Measurements from ENCODE around the gene RGS11.
A peak's percentile ranks its signal among the peaks of the same experiment; 100 is the strongest.

RGS11 gene

GRCh38 chr16:275786-276232, at the start of gene RGS11:
Gene RGS11 (minus strand): TSS chr16:275944. CDS start chr16:275911, 33 bp downstream.
- no peak for DNase-seq

GRCh38 chr16:324451-325334, 48.9 kb upstream of the RGS11 start:
- peak; percentile 63 for DNase-seq

DNA sequence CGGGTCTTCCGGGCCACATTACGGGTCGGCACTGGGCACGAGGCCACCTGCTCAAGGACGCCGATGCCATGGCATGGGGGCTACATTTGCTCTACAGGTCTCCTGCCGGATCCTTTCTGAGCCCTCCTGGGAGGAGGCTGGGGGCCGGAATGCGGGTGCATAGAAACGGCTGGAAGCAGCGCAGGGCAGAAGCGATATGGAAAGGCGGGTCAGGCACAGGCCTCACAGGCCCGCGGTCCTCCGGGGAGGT, 48.4 kb upstream of the RGS11 start:
- no peak for DNase-seq

DNA sequence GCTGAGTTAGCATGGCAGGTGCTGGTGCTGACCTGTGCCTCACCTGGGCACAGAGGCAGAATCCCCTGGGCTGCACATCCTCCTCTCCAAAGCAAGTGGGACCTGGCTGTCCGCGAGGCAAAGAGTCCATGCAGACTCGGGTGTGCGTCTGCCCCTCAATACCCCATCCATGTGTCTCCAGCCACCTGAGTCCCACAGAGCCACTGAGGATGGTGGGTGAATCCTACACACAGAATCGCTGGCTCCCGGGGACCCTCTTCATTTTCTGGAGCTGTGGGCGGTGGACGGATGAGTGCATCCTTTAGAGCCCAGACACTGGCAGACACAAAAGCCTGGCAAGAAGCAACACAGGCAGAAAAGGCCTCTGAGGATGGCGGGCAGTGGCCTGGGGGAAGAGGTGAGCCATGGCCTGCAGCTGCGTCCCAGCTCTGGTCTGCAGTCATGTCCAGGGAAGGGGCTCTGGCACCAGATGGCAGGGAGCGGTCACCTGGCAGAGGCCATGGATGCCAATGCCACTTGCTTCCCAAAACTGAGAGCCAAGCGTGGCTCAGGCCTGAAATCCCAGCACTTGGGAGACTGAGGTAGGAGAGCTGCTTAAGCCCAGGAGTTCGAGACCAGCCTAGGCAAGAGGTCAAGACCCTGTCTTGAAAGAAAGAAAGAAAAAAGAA, 46.9 kb upstream of the RGS11 start:
- DNase-seq: no peak

DNA sequence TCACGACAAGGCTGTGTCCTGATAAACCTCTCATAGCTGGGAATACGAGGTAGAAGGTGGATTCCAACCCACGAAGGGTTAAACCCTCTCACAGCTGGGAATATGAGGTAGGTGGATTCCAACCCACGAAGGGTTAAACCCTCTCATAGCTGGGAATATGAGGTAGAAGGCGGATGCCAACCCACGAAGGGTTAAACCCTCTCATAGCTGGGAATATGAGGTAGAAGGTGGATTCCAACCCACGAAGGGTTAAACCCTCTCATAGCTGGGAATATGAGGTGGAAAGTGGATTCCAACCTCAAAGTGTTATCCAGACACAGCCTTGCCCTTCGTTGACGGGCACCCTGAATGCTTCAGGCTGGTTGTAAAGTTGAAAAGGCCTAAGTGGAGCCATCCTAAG, 45.8 kb upstream of the RGS11 start:
- DNase-seq: no peak

GRCh38 chr16:320206-320605, 44.5 kb upstream of the RGS11 start:
- DNase-seq: no peak

DNA sequence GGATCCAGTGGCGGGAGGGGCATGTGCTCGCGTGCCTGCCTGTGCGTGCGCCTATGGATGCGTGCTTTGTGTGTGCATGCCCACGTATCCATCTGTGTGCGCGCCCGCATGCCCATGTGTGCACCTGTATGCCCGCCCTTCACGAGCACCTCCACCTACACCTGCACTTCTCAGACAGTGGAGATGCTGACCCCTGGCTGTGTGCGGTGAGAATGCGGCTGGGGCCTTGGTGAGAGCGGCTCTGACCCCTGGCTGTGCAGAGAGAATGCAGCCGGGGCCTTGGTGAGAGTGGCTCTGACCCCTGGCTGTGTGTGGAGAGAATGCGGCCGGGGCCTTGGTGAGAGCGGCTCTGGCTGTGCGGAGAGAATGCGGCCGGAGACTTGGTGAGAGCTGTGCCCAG, 42.9 kb upstream of the RGS11 start:
- DNase-seq: no peak

DNA sequence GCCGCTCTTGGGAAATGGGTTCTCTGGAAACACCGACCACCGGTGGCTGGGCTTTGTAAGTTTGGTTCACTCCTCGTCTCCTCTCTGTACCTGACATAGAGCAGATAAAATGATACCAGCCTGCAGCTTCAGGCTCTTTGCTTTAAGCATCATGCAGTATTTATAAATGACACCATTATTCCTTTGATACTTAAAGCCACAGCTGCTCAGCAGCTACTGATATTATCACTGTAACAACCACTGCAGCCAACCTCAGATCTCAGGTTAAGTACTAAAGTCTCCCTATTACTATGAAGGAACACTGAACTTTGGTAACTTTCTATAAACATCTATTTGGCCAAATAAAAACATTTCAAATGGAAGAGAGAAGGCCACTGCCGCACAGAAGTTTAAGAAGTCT, 41.8 kb upstream of the RGS11 start:
- DNase-seq: no peak

GRCh38 chr16:316741-317464, 41.2 kb upstream of the RGS11 start:
- no peak for DNase-seq

DNA sequence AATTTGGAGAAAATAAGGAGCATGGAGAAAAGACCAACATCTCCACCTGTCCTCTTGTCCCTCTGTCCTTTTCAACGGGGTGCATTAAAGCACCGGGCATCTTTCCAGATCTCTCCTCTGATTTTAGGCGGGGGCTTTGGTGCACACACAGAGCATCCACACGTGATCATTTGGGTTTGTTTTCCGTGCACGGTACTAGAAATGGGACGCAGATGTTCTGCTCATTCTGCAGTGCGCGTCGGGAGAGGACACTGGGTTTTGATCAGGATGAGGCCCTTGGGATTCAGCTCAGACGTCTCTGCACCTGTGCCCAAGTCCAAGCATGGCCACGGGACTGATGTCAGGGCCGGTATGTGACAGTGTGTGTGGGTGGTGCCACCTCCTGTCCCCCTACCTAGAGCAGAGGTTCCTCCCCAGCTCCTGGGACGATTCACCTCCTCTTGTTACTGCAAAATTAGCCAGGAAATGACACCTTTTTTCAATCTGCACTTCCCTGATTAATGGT, 39.1 kb upstream of the RGS11 start:
- DNase-seq: no peak

DNA sequence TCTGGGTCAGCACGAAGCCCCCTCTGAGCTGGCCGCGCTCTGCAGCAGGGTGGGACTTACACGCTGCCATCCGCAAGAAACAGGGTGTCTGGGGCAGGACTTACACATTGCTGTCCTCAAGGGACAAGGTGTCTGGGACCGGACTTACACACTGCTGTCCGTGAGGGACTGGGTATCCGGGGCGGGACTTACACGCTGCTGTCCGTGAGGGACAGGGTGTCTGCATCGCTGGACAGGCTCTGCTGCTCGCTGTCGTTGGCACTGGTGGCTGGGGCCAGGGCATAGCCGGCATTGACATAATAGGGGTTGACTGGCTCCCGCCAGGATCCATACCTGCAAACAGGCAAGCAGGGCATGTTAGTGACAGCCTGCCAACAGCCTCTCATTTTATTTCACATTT, 38.6 kb upstream of the RGS11 start:
- no peak for DNase-seq

- DNase-seq: no peak
These were observed 36.0 kb upstream of the RGS11 start for GRCh38 chr16:311725-312124.

GRCh38 chr16:309476-309875, 33.7 kb upstream of the RGS11 start:
- DNase-seq: no peak

DNA sequence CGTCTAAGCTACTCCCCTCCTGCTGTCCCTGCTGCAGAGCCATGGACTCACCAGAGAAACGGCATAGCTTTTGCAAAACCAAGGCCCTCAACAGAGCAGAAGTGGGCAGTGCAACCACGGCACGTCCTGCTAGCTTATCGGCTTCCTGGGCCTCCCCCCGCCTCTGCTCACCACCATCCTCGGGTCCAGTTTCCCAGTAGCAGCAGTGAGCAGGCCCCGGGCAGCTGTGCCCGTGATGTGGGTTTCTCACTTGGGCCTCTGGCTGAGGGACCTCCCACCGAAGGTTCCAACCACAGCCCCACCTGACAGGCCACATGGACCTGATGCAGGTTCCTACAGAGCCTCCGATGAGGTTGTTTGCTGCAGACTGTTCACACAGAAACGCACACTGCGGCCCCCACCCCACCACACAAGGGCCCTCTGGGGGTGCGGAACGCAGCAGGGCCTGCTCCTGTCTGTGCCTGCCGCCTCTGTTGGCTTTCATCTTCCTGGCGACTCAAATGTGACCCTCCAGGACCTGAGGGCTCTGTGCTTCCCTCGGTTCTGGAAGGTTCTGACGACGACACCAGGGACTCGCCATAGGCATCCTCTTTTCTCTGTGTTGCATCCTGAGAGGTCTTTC, 32.1 kb upstream of the RGS11 start:
- DNase-seq: no peak

GRCh38 chr16:306911-307370, 31.2 kb upstream of the RGS11 start:
- DNase-seq: no peak

- DNase-seq: no peak
These were observed 30.3 kb upstream of the RGS11 start for GRCh38 chr16:305916-306626.

GRCh38 chr16:303760-304505, 28.2 kb upstream of the RGS11 start:
- no peak for DNase-seq

DNA sequence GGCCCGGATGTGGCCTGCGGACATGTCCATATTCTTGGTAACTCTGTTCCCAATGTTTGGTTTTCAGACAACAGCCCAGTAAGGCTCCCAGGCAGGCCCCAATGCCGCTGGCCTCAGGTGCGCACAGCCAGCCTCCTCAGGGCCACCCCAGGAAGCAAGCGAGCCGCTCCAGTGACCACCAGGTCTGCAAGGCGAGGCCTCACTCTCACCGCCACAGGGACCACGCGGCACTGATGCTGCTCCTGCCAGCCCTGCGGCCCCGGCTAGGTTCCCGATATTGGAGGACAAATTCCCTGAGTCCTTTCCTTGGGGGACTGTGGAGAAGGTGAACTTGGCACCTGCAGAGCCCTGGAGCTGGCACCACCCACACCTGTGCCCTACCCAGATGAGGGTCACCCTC, 26.2 kb upstream of the RGS11 start:
- DNase-seq: no peak

DNA sequence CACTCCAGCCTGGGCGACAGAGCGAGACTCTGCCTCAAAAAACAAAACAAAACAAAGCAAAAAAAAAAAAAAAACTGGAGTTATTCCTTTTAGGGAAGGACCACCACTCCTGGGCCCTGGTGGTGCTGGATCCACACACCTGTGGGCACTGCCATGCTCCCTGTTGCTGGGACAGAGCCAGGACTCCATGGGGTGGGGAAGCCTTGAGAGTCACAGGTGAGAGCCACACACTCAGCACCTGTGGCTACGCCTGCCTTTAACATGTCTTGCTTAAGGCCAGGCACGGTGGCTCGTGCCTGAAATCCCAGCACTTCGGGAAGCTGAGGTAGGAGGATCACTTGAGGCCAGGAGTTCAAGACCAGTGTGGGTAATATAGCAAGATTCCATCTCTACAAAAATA, 25.5 kb upstream of the RGS11 start:
- no peak for DNase-seq

DNA sequence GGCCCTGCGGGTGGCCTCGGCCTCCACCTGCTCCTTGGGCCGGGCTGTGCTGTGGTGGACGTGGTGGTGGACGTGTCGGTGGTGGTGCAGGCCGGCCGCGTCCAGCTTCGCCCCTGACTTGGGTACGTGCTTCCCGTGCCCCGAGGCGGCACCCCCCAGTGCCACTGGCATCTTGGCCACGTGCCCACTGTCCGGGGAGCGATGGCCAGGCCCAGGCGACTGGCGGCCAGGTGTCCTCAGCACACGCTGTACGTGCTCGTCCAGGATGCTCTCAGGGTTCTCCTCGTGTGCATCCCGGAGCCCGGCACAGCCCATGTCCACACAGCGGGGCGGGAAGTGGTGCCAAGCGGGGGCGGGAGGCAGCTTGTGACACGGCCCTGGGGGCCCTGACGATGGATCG, 22.1 kb upstream of the RGS11 start:
- DNase-seq: no peak

DNA sequence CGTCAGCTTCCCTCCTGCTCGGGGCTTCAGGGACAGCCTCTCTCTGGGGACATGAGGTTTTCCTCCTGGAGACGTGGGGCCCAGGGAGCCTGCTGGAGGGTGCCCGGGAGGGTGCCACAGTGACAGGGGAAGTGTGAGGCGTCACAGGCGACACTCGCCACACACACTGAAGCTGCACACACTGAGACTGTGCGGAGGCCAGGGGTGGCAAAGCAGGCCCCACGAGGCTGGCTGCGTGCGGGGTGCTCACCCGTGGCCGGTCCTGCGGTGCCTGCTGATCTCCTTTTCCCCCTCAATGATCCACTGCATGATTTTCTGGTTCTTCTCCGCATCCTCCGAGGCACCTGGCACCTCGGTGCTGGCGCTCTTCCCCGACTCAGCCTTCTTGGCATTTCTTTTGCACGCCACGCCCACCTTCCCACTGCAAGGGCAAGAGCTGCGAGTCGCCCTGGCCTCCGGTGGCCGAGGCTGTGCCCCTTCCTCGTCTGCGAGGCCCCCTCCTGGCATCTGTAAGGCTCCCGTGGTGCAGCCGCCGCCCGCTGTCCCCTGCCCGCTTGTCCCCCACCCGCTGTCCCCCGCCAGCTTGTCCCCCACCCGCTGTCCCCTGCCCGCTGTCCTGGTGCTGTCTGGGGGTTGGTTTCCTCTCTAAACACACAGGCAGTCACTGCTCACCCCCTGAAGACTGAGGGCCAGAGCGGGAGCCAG, 21.2 kb upstream of the RGS11 start:
- DNase-seq: no peak
